ENCODE measurements around the gene EEA1.

DNA sequence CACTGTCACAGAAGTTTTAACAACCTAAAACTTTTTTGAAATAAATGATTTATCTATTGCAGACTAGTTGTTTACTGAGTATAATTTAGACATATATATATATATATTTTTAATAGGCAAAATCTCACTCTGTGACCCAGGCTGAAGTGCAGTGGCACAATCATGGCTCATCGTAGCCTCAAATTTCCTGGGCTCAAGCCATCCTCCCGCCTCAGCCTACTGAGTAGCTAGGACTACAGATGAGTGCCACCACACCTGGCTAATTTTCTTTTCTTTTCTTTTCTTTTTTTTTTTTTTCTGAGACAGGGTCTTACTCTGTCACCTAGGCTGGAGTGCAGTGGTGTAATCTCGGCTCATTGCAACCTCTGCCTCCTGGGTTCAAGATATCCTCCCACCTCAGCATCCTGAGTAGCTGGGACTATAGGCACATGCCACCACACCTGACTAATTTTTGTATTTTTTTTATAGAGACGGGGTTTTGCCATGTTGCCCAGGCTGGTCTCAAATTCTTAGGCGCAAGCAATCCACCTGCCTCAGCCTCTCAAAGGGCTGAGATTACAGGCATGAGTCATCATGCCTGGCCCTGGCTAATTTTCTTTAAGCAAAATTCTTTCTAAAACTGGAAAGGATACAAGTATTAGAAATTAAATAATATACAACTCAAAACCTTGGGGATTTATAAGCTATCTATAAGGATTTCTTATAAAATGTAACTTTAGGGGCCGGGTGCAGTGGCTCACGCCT, 23.1 kb downstream of the EEA1 start:
- no peak for TF ChIP-seq CTCF (IDR thresholded peaks at IDR 0.05)
- TF ChIP-seq POLR2A (IDR thresholded peaks at IDR 0.05): no peak
- TF ChIP-seq POLR2AphosphoS5 (IDR thresholded peaks at IDR 0.05): no peak
